Subcutaneous adipose tissue (tissue), 4 donors: ENCODE data around the gene ELMO2. TPM values are rescaled to one million over a fixed set of nuclear protein-coding genes. Genes with fewer than 3 reads are reported as not detected.

Experiments
- CTCF ChIP-seq: fragments of 450-650 bp; IDR thresholded peaks from one replicate; pipeline ENCODE4 v1.5.1; 2016; ENCODE audit warnings: low read depth, mild to moderate bottlenecking, control low read depth, antibody characterized with exemption, moderate library complexity
- total RNA-seq, 4 donors: library from RNA; depleted of rRNA; stranded (reverse); fragments of >200 nt; gene quantifications; one replicate each; pipeline ENCODE4 v1.1.0, GENCODE V29; 2016

The ELMO2 gene
- total RNA-seq, 4 donors from 2014 or later: 37.3 to 54.7 (median 44.0) TPM

- no peak for TF ChIP-seq CTCF
Observed at GRCh38 chr20:46433051-46433450, 26.6 kb upstream of the ELMO2 start.

GRCh38 chr20:46430921-46431712 lies 24.7 kb upstream of the ELMO2 start:
- no peak for TF ChIP-seq CTCF

GRCh38 chr20:46427384-46427783 lies 21.0 kb upstream of the ELMO2 start:
- TF ChIP-seq CTCF: no peak

- no peak for TF ChIP-seq CTCF
Observed at GRCh38 chr20:46423882-46424482, 17.6 kb upstream of the ELMO2 start.

- TF ChIP-seq CTCF: no peak
Observed at GRCh38 chr20:46423342-46423741, 16.9 kb upstream of the ELMO2 start.

GRCh38 chr20:46420878-46421277 lies 14.5 kb upstream of the ELMO2 start:
- no peak for TF ChIP-seq CTCF

GRCh38 chr20:46419882-46420281 lies 13.5 kb upstream of the ELMO2 start:
- TF ChIP-seq CTCF: no peak
